GM19351 (cell line): ENCODE measurements around the gene CYP46A1.

Experiments
- ATAC-seq: cut with Tn5 transposase; IDR thresholded peaks from one replicate; pipeline ENCODE4 v1.9.1; 2021; ENCODE audit warnings: mild to moderate bottlenecking, moderate library complexity; ENCODE audit not compliant: unreplicated experiment

The CYP46A1 gene

GRCh38 chr14:99686557-99687283 is 2.6 kb downstream of the CYP46A1 start:
- no peak for ATAC-seq

GRCh38 chr14:99687284-99688209 is 3.4 kb downstream of the CYP46A1 start:
- ATAC-seq, result no peak

- no peak for ATAC-seq
Measured at GRCh38 chr14:99688210-99688581, 4.1 kb downstream of the CYP46A1 start.

- ATAC-seq, result no peak
Measured at GRCh38 chr14:99688629-99689028, 4.5 kb downstream of the CYP46A1 start.

- no peak for ATAC-seq
Measured at GRCh38 chr14:99689266-99690236, 5.5 kb downstream of the CYP46A1 start.

GRCh38 chr14:99690636-99691035 is 6.5 kb downstream of the CYP46A1 start:
- no peak for ATAC-seq

- ATAC-seq, result no peak
Measured at GRCh38 chr14:99691111-99691885, 7.2 kb downstream of the CYP46A1 start.

GRCh38 chr14:99693918-99694317 is 9.8 kb downstream of the CYP46A1 start:
- ATAC-seq, result no peak

GRCh38 chr14:99696929-99697328 is 12.8 kb downstream of the CYP46A1 start:
- ATAC-seq, result no peak

- ATAC-seq, result no peak
Measured at GRCh38 chr14:99698236-99698635, 14.1 kb downstream of the CYP46A1 start.

GRCh38 chr14:99698642-99699041 is 14.5 kb downstream of the CYP46A1 start:
- no peak for ATAC-seq

GRCh38 chr14:99699085-99699760 is 15.1 kb downstream of the CYP46A1 start:
- ATAC-seq, result no peak

- no peak for ATAC-seq
Measured at GRCh38 chr14:99699861-99700260, 15.8 kb downstream of the CYP46A1 start.

GRCh38 chr14:99700379-99700778 is 16.3 kb downstream of the CYP46A1 start:
- no peak for ATAC-seq

- ATAC-seq, result no peak
Measured at GRCh38 chr14:99701260-99701659, 17.2 kb downstream of the CYP46A1 start.

GRCh38 chr14:99702115-99702514 is 18.0 kb downstream of the CYP46A1 start:
- ATAC-seq, result no peak

GRCh38 chr14:99703381-99703780 is 19.3 kb downstream of the CYP46A1 start:
- ATAC-seq, result no peak

- ATAC-seq, result no peak
Measured at GRCh38 chr14:99704037-99704436, 19.9 kb downstream of the CYP46A1 start.

- ATAC-seq, result no peak
Measured at GRCh38 chr14:99706107-99706900, 22.2 kb downstream of the CYP46A1 start.
